K562 (cell line): ENCODE measurements around the gene SYT17. TPM values are rescaled to one million over a fixed set of nuclear protein-coding genes. Genes with fewer than 3 reads are reported as not detected.

Experiments used
- ATAC-seq: fragments of 200-7000 bp; cut with Tn5 transposase; 3 replicates; pipeline ENCODE4 v1.9.1; 2020; ENCODE audit warnings: moderate library complexity
- BruUV-seq: library from RNA; stranded (reverse); fragments of 400-500 nt; replicated peaks from 2 replicates; lab custom pipeline; 2021; lab: Mats Ljungman, UMichigan
- CTCF ChIA-PET: fragments of 300-600 bp; formaldehyde crosslinking; extraction: SDS; loops from one replicate; lab custom pipeline; 2021; ENCODE audit warnings: low intra/inter-chr PET ratio; lab: Yijun Ruan, JAX
- POLR2A ChIA-PET: fragments of 300-600, 350-650 bp; sonication (Branson Sonifier 250); formaldehyde crosslinking; extraction: SDS; loops from one replicate; lab custom pipeline; 2021; ENCODE audit warnings: antibody characterized with exemption, inconsistent platforms; lab: Yijun Ruan, JAX
- DNase-seq, 4 experiments: peaks; one replicate each; pipeline versions ENCODE4 v3.0.0 to v3.0.0-alpha.2; 2011 to 2018; ENCODE audit warnings: low spot score in 3 of 4, mixed read lengths in 3 of 4; ENCODE audit errors: extremely low read depth in 1 of 4
- FAIRE-seq: peaks from 2 replicates; lab custom pipeline; 2011; peaks lifted over from hg19 to GRCh38; lab: Jason Lieb, UNC
- H2AFZ ChIP-seq: 2 replicates; pipeline ENCODE4 v1.6.0; 2011; ENCODE audit warnings: low read depth, low read length, control low read depth, inconsistent platforms
- H3K27ac ChIP-seq: fragments of 200-600 bp; 3 replicates; pipeline ENCODE4 v1.8.0; 2011; ENCODE audit warnings: low read depth, mild to moderate bottlenecking, control low read depth, inconsistent platforms, low read length, moderate library complexity, mixed read lengths; ENCODE audit errors: extremely low read depth
- H3K27me3 ChIP-seq, 2 experiments: fragments of 300-600 bp in 1 of 2; 2 replicates in 1 of 2; 3 replicates in 1 of 2; pipeline versions ENCODE4 v1.6.0 to v1.8.0; 2011; ENCODE audit warnings: inconsistent platforms in 2 of 2, low read length in 2 of 2, mild to moderate bottlenecking in 1 of 2, mixed read lengths in 1 of 2, moderate library complexity in 1 of 2; ENCODE audit not compliant: control insufficient read depth in 2 of 2, insufficient read depth in 2 of 2
- H3K36me3 ChIP-seq: fragments of 300-600 bp; 3 replicates; pipeline ENCODE4 v1.8.0; 2011; ENCODE audit warnings: mild to moderate bottlenecking, low read length, inconsistent platforms; ENCODE audit not compliant: control insufficient read depth, insufficient read depth
- H3K4me1 ChIP-seq, 2 experiments: fragments of 200-600 bp in 1 of 2; replicated peaks in 1 of 2; 2 replicates in 1 of 2; 3 replicates in 1 of 2; pipeline versions ENCODE4 v1.5.1 to v1.8.0; 2011; ENCODE audit warnings: inconsistent platforms in 2 of 2, low read length in 2 of 2, mild to moderate bottlenecking in 1 of 2, mixed read lengths in 1 of 2, moderate library complexity in 1 of 2; ENCODE audit not compliant: control insufficient read depth in 2 of 2, insufficient read depth in 2 of 2
- H3K4me2 ChIP-seq: 2 replicates; pipeline ENCODE4 v1.6.1; 2011; ENCODE audit warnings: low read length, control low read depth, inconsistent platforms, mixed read lengths; ENCODE audit not compliant: insufficient read depth
- H3K4me3 ChIP-seq: fragments of 200-600 bp; sonication (generic), shearing (Covaris generic); 2 replicates; pipeline ENCODE4 v1.5.1; 2016; ENCODE audit warnings: control low read depth, inconsistent platforms
- H3K79me2 ChIP-seq: fragments of 200-600 bp; 3 replicates; pipeline ENCODE4 v1.8.0; 2011; ENCODE audit warnings: low read length, inconsistent platforms; ENCODE audit not compliant: control insufficient read depth, insufficient read depth
- H3K9ac ChIP-seq, 2 experiments: 2 replicates each; pipeline versions ENCODE4 v1.6.0 to v1.6.1; 2011; ENCODE audit warnings: low read depth in 2 of 2, low read length in 2 of 2, control low read depth in 1 of 2, inconsistent platforms in 1 of 2, mild to moderate bottlenecking in 1 of 2, mixed read lengths in 1 of 2; ENCODE audit not compliant: insufficient read depth in 1 of 2
- H3K9me1 ChIP-seq: one replicate; pipeline ENCODE4 v1.6.0; 2011; ENCODE audit warnings: inconsistent platforms, mild to moderate bottlenecking, low read length, moderate library complexity; ENCODE audit not compliant: control insufficient read depth, insufficient read depth
- H3K9me3 ChIP-seq: replicated peaks from 2 replicates; pipeline ENCODE4 v1.5.1; 2011; ENCODE audit warnings: low read depth, low read length, inconsistent platforms; ENCODE audit not compliant: control insufficient read depth, insufficient read depth
- H4K20me1 ChIP-seq: replicated peaks from 2 replicates; pipeline ENCODE4 v1.6.1; 2011; ENCODE audit warnings: low read length, inconsistent platforms, mixed read lengths; ENCODE audit not compliant: control insufficient read depth, insufficient read depth
- NFIC ChIP-seq: fragments of 450-650 bp; IDR thresholded peaks from 2 replicates; pipeline ENCODE4 v1.6.1; 2017; ENCODE audit warnings: mild to moderate bottlenecking, inconsistent platforms
- NFIX ChIP-seq: fragments of 250-450 bp; sonication (Bioruptor Pico); IDR thresholded peaks from 2 replicates; pipeline ENCODE4 v1.4.0; 2020; ENCODE audit warnings: low read depth, mild to moderate bottlenecking, moderate library complexity
- PKNOX1 ChIP-seq: fragments of 450-650 bp; IDR thresholded peaks from 2 replicates; pipeline ENCODE4 v1.6.1; 2016
- PRDM10 ChIP-seq: fragments of 450-650 bp; IDR thresholded peaks from 2 replicates; pipeline ENCODE4 v1.6.1; 2018; ENCODE audit not compliant: partially characterized antibody
- TAF1 ChIP-seq: IDR thresholded peaks from 2 replicates; pipeline ENCODE4 v1.6.1; 2011; ENCODE audit warnings: mild to moderate bottlenecking, low read length, moderate library complexity; ENCODE audit not compliant: insufficient read depth, control insufficient read depth, severe bottlenecking; ENCODE audit errors: extremely low read depth
- WGBS: fragments of 100-300 bp; shearing (Covaris generic); methylation state at CpG from one replicate; pipeline ENCODE4 v1.1.6; 2016; ENCODE audit warnings: low coverage, mixed read lengths; ENCODE audit not compliant: insufficient coverage; ENCODE audit errors: missing lambda C conversion rate; 5-methylcytosine and 5-hydroxymethylcytosine counted together
- in situ Hi-C: fragments of 300-500 bp; cut with MboI; formaldehyde crosslinking; loops from 4 replicates; pipeline ENCODE4 v1.15.0; 2018; ENCODE audit warnings: inconsistent platforms, mixed read lengths
- intact Hi-C: fragments of 100-400 bp; cut with micrococcal nuclease; formaldehyde crosslinking; loops from 2 replicates; pipeline ENCODE4 v1.14.2; 2022
- polyA plus RNA-seq, 8 experiments: library from polyadenylated mRNA; depleted of rRNA in 4 of 8; stranded (reverse) in 5 of 8; unstranded in 3 of 8; fragments of >200 nt; fragmentation: Nextera tagmentation in 2 of 8; fragmentation: Illumina TruSeq in 1 of 8; extraction: Ambion mirVana in 2 of 8; extraction: Trizol in 1 of 8; gene quantifications; 2 replicates each; pipeline versions ENCODE4 v1.2.1 to v1.2.3, GENCODE V29; 2011 to 2014; ENCODE audit warnings: inconsistent platforms in 1 of 8, missing spikeins in 1 of 8
- total RNA-seq, 7 experiments: library from RNA; depleted of rRNA in 6 of 7; stranded (reverse); fragments of >200 nt in 6 of 7; fragmentation: Illumina TruSeq in 2 of 7; extraction: Trizol in 2 of 7; gene quantifications; 2 replicates each; pipeline versions ENCODE4 v1.2.1 to v1.2.3, GENCODE V29; 2011 to 2021; ENCODE audit warnings: low replicate concordance in 1 of 7

Gene SYT17
- total and polyA plus RNA-seq, 9 of the 15 experiments (the other 6 are each of a cell fraction or from before 2014, with no cell fraction given), result not detected

- H4K20me1 ChIP-seq, result no peaks in the 10 kb centered on the region
- no peak overlapping the region for H3K9ac ChIP-seq
- H3K4me1 ChIP-seq, result no peaks in the 10 kb centered on the region; a peak in 1 of 5 replicates
- H3K4me3 ChIP-seq, result no peak overlapping the region
- DNase-seq (peak in 1 of 4 experiments; percentile 21), ATAC-seq (no peak), FAIRE-seq (no peak)
- H2AFZ ChIP-seq, result no peak overlapping the region
- CTCF ChIA-PET, result no interaction called here
- POLR2A ChIA-PET, result no interaction called here
- no peaks in the 10 kb centered on the region for H3K9me1 ChIP-seq
- no TSS peak for BruUV-seq
- H3K4me2 ChIP-seq, result no peak overlapping the region
- no peaks in the 10 kb centered on the region for H3K9me3 ChIP-seq
- H3K27me3 ChIP-seq, result no peaks in the 10 kb centered on the region; a peak in 1 of 5 replicates
- intact Hi-C loops, result no loop called here
- in situ Hi-C loops, result no loop called here
- H3K36me3 ChIP-seq, result no peaks in the 10 kb centered on the region
- TF ChIP-seq PKNOX1 (peak; percentile 45; the same call in 1 of the 2 replicates), NFIC (peak; percentile 95), PRDM10 (peak; percentile 19), TAF1 (no peak), NFIX (CRISPR knock-in tag) (peak; percentile 55)
- H3K27ac ChIP-seq, result no peak overlapping the region
- WGBS, result 7% methylated on average over 2 of the region's 2 CpGs
- no peaks in the 10 kb centered on the region for H3K79me2 ChIP-seq
These were observed 113.2 kb downstream of the SYT17 start for GRCh38 chr16:19281246-19281645.
